ENCODE measurements around the gene RRP1B. TPM values are rescaled to one million over a fixed set of nuclear protein-coding genes. Genes with fewer than 3 reads are reported as not detected.

Gene RRP1B
- total RNA-seq, 1 donor from 2014 or later, result 16.5 TPM

DNA sequence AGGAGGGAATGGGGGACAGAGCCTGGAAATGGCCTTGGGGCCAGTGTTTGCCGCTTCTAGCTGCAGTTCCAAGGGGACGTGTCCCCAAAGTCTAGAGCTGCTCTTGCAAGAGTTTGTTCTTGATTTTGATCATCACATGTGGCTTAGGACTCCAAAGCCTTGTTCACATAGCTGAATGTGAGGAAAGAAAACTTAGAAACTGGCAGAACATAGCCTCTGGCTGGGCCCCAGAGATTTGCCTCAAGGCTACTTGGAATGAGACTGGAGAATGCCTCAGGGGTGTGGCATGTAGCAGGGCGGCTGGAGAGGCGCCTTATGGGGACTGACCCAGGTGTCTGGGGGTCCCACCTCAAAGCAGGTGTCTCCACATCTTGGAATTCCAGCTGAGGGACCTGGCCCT, 61.8 kb downstream of the RRP1B start:
- DNase-seq (ENCODE audit: low spot score), result no peak

GRCh38 chr21:43721939-43722338, 62.6 kb downstream of the RRP1B start:
- DNase-seq (ENCODE audit: low spot score), result no peak

- DNase-seq (ENCODE audit: low spot score), result no peak
These were observed 64.3 kb downstream of the RRP1B start for GRCh38 chr21:43723648-43724047.

DNA sequence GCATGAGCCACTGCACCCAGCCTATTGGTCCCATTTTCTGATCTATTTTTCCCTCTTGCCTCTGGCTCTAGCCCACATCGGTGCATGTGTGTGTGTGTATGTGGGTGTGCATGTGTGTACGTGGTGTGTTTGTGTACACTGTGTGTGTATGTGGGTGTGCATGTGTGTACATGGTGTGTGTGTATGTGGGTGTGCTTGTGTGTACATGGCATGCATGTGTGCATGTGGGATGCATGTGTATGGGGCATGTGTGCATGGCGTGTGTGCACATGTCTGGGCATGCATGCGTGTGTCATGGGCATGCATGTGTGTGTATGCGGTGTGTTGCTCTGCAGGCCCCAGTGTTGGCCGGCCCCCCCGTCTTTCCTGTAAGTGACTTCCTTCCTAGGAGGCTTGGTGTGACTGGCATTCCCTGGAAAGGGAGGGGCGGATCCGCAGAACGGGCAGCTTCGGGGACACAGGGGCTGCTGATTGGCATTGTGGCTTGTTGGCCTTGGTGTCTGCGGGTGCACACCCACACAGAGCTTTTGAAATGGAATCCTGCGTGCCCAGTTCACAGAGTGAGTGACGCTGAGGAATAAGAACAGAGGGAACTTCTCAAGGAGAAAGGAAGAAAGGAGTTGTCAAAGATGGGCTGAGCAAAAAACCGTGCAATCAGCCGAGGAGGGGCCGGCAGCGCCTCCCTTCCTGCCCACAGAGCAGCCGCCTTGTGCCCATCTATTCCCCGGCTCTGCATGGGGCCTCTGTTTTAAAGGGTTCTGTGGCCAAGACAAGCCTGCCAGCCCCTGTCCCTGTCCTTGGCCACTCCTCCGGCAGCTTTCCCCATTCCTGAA, 67.5 kb downstream of the RRP1B start:
- DNase-seq (ENCODE audit: low spot score), result no peak

DNA sequence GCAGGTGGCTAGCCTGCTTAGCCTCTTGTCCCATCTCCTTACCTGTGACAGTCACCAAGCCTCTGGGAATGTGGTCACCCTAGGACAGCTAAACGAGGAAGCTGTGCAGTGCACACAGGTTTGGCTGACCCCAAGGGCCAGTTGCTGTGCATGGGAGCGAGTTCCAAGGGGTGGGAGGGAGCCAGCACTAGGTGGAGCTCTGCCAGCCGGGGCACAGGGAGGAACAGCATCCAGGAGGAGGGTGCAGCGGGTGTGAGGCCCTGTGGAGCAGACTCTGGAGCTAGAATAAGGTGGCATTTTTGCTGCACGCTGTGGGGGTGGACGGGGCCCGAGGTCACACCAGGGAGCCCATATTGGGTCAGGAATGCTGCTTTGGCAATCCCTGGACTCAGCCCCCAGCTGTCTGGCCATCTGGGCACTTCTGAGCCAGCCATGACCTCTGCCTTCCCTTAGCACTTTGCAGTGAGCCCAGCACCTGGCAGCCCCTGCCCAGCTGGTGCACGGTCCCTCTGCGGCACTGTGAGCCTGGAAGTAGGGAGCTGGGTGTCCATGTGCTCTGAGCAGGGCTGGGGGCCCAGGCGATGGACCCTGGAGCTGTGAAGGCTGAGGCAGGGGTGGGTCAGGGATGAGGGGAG, 68.3 kb downstream of the RRP1B start:
- DNase-seq (ENCODE audit: low spot score), result peak; percentile 79

- DNase-seq (ENCODE audit: low spot score), result peak; percentile 66
These were observed 68.8 kb downstream of the RRP1B start for GRCh38 chr21:43728154-43728466.

- peak; percentile 97 for DNase-seq (ENCODE audit: low spot score)
These were observed 69.4 kb downstream of the RRP1B start for GRCh38 chr21:43728467-43729390.

GRCh38 chr21:43731476-43731875, 72.1 kb downstream of the RRP1B start:
- DNase-seq (ENCODE audit: low spot score), result peak; percentile 76

DNA sequence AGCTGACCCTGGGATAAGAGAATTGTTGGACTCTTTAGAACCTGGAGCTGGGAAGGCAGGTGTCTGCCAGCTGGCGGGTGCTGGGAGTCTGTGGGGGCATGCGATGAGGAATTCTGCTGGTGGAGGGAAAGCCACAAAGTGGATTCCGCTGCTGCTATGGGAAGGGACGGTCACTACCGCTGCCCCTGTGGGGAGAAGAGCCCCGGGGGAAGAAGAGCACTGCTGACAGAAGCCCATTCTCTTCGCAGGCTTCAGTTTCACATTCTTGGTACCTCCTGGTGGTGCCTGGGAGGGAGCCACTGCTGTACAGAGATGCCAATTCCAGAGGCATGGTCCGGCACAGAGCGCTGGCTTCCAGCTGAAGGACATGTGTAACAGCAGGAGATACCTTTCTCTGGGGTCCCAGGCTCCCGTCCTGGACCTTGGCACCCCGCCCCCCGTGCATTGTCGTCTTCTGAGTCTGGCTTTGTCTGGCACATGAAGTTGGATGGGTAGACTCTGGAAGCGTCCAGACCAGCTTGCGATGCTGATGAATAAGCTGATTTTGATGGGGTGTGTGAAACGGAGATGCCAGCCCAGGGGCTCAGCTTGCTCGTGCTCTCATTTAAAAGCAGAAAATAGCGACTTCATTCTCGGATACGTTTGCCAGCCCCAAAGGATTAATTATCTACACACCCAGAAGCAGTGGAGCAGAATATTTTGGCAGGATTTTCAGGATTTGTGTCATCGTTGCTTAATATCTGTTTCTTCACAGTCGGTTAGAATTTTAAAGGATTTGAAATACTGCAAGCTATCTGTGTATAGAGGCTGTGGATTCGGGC, 72.7 kb downstream of the RRP1B start:
- no peak for DNase-seq (ENCODE audit: low spot score)

GRCh38 chr21:43733060-43733459, 73.7 kb downstream of the RRP1B start:
- no peak for DNase-seq (ENCODE audit: low spot score)

DNA sequence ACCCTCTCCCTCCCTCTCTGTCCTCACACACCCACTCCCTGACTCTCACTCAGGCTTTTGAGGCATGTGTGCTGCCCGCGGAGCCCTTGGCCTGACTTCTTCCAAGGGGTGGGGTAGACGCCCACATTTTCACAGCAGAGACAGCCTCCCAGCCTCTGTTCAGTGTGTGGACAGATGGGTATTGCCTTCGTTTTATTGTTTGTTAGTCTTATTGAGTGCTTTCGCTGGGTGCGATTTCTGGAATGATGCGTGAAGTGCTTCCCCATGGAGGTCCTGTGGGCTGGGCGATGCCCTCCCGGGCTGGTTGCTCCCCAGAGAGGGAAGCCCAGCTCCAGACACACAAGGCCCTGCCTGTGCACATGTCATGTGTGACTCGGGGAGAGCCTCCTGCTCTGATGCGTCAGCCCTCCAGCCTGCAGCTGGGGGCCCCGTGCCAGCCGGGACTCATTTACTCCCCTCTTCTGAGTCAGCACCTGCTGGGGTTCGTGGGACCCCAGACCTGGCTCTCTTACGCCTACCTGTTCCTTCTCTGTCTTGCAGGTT, 74.2 kb downstream of the RRP1B start:
- no peak for DNase-seq (ENCODE audit: low spot score)

- no peak for DNase-seq (ENCODE audit: low spot score)
These were observed 75.0 kb downstream of the RRP1B start for GRCh38 chr21:43734131-43734927.

GRCh38 chr21:43734928-43735229, 75.5 kb downstream of the RRP1B start:
- no peak for DNase-seq (ENCODE audit: low spot score)

DNA sequence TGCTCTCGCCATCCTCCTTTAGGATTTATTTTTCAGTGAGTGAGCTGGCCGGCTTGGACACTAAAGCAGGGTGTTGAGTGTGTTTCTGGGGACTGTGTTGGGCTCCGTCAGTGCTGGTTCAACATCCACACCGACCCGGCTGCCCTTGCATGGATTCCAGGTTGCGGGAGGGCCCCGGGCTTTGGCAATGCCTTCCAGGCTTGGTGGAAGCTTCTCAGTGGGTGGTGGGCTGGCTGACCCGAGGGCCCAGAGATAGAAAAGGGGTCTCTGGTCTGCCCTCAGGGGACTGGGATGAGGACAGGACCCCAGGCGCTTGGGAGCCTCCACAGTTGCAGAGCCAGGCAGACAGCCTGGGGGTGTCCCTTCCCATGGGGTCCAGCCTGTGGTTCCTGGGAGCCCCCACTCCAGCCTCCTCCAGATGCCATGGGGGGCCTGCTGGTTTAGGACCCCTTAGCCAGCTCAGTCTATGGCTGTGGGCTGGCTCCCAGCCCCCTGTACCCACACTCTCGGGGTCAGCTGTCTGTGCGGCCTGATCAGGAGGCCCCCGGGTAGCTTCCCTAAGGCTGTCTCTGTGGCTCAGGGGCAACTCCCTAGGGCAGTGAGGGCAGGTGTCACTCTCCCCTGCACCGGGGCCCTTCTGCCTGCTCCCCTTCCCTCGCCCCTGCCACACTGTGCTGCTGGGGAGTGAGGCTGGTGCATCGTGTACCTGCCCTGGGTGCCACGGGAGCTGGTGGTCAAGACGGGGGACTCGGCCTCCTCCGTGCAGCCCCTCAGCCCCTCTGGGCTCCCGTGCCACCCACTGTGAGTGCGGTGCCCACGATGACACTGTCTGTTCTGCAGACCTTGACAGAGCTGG, 76.1 kb downstream of the RRP1B start:
- DNase-seq (ENCODE audit: low spot score), result no peak

- no peak for DNase-seq (ENCODE audit: low spot score)
These were observed 77.0 kb downstream of the RRP1B start for GRCh38 chr21:43736224-43736883.

GRCh38 chr21:43737158-43737950, 78.0 kb downstream of the RRP1B start:
- DNase-seq (ENCODE audit: low spot score), result no peak

GRCh38 chr21:43739621-43740435, 80.5 kb downstream of the RRP1B start:
- no peak for DNase-seq (ENCODE audit: low spot score)

Measured in mucosa of gallbladder (tissue), 1 donor.